ENCODE results near the gene DNASE1L2. TPM values are rescaled to one million over a fixed set of nuclear protein-coding genes. Genes with fewer than 3 reads are reported as not detected.
A peak's percentile ranks its signal among the peaks of the same experiment; 100 is the strongest.

Gene DNASE1L2
- total and polyA plus RNA-seq, 9 donors: 0.60 to 1.2 (median 0.85) TPM

DNA sequence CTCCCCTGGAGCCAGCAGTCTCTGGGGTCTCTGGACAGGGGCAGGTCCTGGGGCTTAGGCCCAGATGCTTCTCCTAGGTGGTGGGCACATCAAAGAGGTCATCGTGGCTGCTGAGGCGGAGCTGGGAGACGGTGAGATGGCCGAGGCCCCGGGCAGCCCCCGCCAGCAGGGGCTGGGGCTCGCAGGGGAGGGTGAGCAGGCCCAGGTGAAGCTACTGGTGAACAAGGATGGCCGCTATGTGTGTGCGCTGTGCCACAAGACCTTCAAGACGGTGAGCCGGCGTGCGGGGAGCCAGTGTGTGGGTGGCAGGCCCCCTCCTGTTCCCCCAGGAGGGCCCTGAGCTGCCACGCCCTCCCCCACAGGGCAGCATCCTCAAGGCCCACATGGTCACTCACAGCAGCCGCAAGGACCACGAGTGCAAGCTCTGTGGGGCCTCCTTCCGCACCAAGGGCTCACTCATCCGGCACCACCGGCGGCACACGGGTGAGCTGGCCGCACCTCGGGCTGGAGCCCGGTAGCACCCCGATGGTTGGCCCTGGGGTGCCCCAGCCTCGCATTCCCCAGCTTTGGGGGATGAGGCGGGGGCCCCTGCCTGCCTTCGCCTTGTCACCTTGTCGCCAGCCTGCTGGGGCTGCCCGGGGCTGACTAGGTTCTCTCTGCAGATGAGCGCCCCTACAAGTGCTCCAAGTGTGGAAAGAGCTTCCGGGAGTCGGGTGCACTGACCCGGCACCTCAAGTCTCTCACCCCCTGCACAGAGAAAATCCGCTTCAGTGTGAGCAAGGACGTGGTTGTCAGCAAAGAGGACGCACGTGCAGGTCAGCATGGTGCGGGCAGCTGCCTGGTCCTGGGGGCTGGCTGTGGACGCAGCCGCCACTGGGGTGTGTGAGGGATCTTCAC, 3.9 kb upstream of the DNASE1L2 start:
- peaks cover 15% of the 10 kb centered on the region for H3K4me1 ChIP-seq (ENCODE audit: control insufficient read depth, insufficient read depth, low read length)
- no peak overlapping the region for H3K27ac ChIP-seq (ENCODE audit: low read length)
- H3K9me3 ChIP-seq (replicated peaks; ENCODE audit: control insufficient read depth, low read depth, low read length): no peaks in the 10 kb centered on the region
- H3K36me3 ChIP-seq (ENCODE audit: control insufficient read depth, insufficient read depth, low read length): peaks cover 81% of the 10 kb centered on the region
- WGBS (ENCODE audit: insufficient coverage): 89% methylated on average over 31 of the region's 41 CpGs
- H3K4me3 ChIP-seq (ENCODE audit: low read length): no peak overlapping the region
- H3K27me3 ChIP-seq (ENCODE audit: control insufficient read depth, insufficient read depth, low read length): peaks cover 23% of the 10 kb centered on the region
- DNase-seq: no peak

DNA sequence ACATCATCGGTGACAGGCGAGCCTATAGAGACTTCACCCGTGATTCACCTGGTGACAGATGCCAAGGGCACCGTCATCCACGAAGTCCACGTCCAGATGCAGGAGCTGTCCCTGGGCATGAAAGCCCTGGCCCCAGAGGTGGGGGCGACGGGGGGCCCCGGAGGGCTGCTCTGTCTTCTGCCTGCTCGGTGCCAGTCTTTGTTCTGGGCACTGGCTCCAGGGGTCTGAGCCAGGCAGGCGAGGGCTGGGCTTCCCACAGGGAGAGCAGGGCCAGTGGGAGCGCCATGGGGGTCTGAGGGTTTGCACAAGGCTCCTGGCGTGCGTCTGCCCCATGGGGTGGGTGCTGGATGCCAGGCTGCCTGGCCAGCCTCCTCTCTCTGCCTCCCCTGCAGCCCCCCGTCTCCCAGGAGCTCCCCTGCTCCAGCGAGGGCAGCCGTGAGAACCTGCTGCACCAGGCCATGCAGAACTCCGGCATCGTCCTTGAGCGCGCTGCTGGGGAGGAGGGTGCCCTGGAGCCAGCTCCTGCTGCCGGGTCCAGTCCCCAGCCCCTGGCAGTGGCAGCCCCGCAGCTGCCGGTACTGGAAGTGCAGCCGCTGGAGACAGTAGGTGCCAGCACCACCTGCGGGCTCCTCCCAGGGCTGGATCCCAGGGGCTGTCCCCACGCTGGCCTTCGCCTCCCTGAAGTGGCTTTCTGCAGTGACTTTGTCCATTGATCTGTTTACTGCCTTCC, 3.0 kb upstream of the DNASE1L2 start:
- Histone ChIP-seq H3K4me3 (ENCODE audit: low read length) (no peak overlapping the region), H3K4me1 (ENCODE audit: control insufficient read depth, insufficient read depth, low read length) (peaks cover 22% of the 10 kb centered on the region), H3K36me3 (ENCODE audit: control insufficient read depth, insufficient read depth, low read length) (peaks cover 75% of the 10 kb centered on the region), H3K9me3 (replicated peaks; ENCODE audit: control insufficient read depth, low read depth, low read length) (no peaks in the 10 kb centered on the region), H3K27ac (ENCODE audit: low read length) (no peak overlapping the region), H3K27me3 (ENCODE audit: control insufficient read depth, insufficient read depth, low read length) (peaks cover 32% of the 10 kb centered on the region)
- no peak for DNase-seq
- 94% methylated on average over 26 of the region's 28 CpGs for WGBS (ENCODE audit: insufficient coverage)

DNA sequence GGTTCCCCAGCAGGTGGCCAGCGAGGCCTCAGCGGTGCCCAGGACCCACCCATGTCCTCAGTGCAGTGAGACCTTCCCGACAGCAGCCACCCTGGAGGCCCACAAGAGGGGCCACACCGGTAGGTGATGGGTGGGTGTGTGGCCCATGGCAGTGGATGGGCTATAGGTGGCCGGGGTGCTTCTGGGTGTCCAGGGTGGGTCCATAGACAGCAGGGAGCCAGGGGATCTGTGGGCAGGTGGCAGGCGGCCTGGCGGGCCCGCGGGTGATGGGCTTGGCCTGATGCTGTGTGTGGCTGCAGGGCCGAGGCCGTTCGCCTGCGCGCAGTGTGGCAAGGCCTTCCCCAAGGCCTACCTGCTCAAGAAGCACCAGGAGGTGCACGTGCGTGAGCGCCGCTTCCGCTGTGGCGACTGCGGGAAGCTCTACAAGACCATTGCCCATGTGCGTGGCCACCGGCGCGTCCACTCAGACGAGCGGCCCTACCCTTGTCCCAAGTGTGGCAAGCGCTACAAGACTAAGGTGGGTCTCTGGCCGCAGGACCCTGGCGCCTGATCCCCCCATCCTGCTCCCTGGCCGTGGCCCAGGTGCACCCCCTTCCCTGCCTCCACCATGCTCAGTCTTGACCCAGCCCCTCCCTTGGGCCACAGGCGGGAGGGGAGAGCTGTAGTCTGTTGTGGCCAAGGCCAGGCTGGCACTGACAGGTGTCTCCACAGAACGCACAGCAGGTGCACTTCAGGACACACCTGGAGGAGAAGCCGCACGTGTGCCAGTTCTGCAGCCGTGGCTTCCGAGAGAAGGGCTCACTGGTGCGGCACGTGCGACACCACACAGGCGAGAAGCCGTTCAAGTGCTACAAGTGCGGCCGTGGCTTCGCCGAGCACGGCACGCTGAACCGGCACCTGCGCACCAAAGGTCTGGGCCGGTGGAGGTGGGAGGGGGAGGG, 2.1 kb upstream of the DNASE1L2 start:
- Histone ChIP-seq H3K9me3 (replicated peaks; ENCODE audit: control insufficient read depth, low read depth, low read length) (no peaks in the 10 kb centered on the region), H3K36me3 (ENCODE audit: control insufficient read depth, insufficient read depth, low read length) (peaks cover 68% of the 10 kb centered on the region), H3K27me3 (ENCODE audit: control insufficient read depth, insufficient read depth, low read length) (peaks cover 37% of the 10 kb centered on the region), H3K4me3 (ENCODE audit: low read length) (no peak overlapping the region), H3K4me1 (ENCODE audit: control insufficient read depth, insufficient read depth, low read length) (peaks cover 22% of the 10 kb centered on the region), H3K27ac (ENCODE audit: low read length) (no peak overlapping the region)
- no peak for DNase-seq
- 94% methylated on average over 35 of the region's 51 CpGs for WGBS (ENCODE audit: insufficient coverage)

- no peak for DNase-seq
- Histone ChIP-seq H3K36me3 (ENCODE audit: control insufficient read depth, insufficient read depth, low read length) (peaks cover 67% of the 10 kb centered on the region), H3K9me3 (replicated peaks; ENCODE audit: control insufficient read depth, low read depth, low read length) (no peaks in the 10 kb centered on the region), H3K4me3 (ENCODE audit: low read length) (no peak overlapping the region), H3K27ac (ENCODE audit: low read length) (no peak overlapping the region), H3K4me1 (ENCODE audit: control insufficient read depth, insufficient read depth, low read length) (peaks cover 22% of the 10 kb centered on the region), H3K27me3 (ENCODE audit: control insufficient read depth, insufficient read depth, low read length) (peaks cover 37% of the 10 kb centered on the region)
- 91% methylated on average over 17 of the region's 18 CpGs for WGBS (ENCODE audit: insufficient coverage)
These were observed 1.5 kb upstream of the DNASE1L2 start for GRCh38 chr16:2234813-2235170.

GRCh38 chr16:2235234-2235651, 1.0 kb upstream of the DNASE1L2 start:
- 91% methylated on average over 28 of the region's 28 CpGs for WGBS (ENCODE audit: insufficient coverage)
- Histone ChIP-seq H3K4me1 (ENCODE audit: control insufficient read depth, insufficient read depth, low read length) (peaks cover 22% of the 10 kb centered on the region), H3K4me3 (ENCODE audit: low read length) (no peak overlapping the region), H3K9me3 (replicated peaks; ENCODE audit: control insufficient read depth, low read depth, low read length) (no peaks in the 10 kb centered on the region), H3K27ac (ENCODE audit: low read length) (no peak overlapping the region), H3K36me3 (ENCODE audit: control insufficient read depth, insufficient read depth, low read length) (peaks cover 64% of the 10 kb centered on the region), H3K27me3 (ENCODE audit: control insufficient read depth, insufficient read depth, low read length) (peaks cover 37% of the 10 kb centered on the region)
- DNase-seq: no peak

DNA sequence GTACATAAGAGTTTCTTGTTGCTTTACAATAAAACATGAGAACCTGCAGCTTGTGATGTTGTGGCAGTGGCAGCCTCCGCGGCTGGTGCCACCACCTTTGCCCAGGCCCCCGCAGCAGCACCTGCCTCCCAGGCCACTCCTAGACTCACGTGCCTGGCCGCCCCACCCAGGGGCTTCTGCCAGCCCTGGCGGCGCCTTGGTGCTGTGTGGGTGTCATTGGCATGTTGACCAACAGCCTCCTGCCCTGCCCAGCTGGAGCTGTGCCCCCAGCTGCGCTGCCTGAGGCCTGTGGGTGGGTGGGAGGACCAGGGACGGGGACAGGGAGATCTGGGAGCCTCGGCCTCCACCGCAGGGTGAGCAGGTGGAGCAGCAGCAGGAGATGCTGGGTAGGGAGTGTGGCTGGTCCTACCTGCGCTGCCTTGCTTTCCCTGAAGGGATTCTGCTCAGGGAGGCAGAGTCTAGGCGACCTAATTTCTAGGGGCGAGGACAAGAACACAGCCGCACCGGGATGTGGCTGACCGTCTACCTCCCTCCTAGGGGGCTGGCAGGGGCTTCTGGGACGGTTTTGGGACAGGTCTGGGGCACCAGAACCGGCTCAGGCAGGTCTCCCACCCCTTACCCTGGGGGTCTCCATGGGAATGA, 428 bp upstream of the DNASE1L2 start:
- Histone ChIP-seq H3K4me1 (ENCODE audit: control insufficient read depth, insufficient read depth, low read length) (peaks cover 22% of the 10 kb centered on the region), H3K9me3 (replicated peaks; ENCODE audit: control insufficient read depth, low read depth, low read length) (no peaks in the 10 kb centered on the region), H3K4me3 (ENCODE audit: low read length) (no peak overlapping the region), H3K27me3 (ENCODE audit: control insufficient read depth, insufficient read depth, low read length) (peaks cover 37% of the 10 kb centered on the region), H3K27ac (ENCODE audit: low read length) (no peak overlapping the region), H3K36me3 (ENCODE audit: control insufficient read depth, insufficient read depth, low read length) (peaks cover 63% of the 10 kb centered on the region)
- DNase-seq: no peak
- 82% methylated on average over 15 of the region's 19 CpGs for WGBS (ENCODE audit: insufficient coverage)

DNA sequence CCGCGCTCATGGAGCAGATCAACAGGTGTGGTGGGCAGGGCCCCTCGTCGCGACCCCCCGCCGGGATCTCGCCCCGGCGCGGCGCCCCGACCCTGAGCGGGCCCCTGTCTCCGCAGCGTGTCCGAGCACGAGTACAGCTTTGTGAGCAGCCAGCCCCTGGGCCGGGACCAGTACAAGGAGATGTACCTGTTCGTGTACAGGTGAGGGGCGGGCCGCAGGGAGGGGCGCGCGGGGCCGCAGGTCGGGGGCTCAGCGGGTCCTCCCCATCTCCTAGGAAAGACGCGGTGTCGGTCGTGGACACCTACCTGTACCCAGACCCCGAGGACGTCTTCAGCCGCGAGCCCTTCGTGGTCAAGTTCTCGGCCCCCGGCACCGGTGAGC, 848 bp downstream of the DNASE1L2 start:
- Histone ChIP-seq H3K27me3 (ENCODE audit: control insufficient read depth, insufficient read depth, low read length) (peaks cover 37% of the 10 kb centered on the region), H3K4me3 (ENCODE audit: low read length) (peak overlapping the region; percentile 10), H3K9me3 (replicated peaks; ENCODE audit: control insufficient read depth, low read depth, low read length) (no peaks in the 10 kb centered on the region), H3K36me3 (ENCODE audit: control insufficient read depth, insufficient read depth, low read length) (peaks cover 59% of the 10 kb centered on the region), H3K4me1 (ENCODE audit: control insufficient read depth, insufficient read depth, low read length) (peaks cover 22% of the 10 kb centered on the region), H3K27ac (ENCODE audit: low read length) (no peak overlapping the region)
- WGBS (ENCODE audit: insufficient coverage): 2% methylated on average over 37 of the region's 40 CpGs
- no peak for DNase-seq

GRCh38 chr16:2237493-2238149, 1.4 kb downstream of the DNASE1L2 start:
- H3K4me1 ChIP-seq (ENCODE audit: control insufficient read depth, insufficient read depth, low read length): peaks cover 22% of the 10 kb centered on the region
- H3K4me3 ChIP-seq (ENCODE audit: low read length): no peak overlapping the region
- no peak overlapping the region for H3K27ac ChIP-seq (ENCODE audit: low read length)
- H3K36me3 ChIP-seq (ENCODE audit: control insufficient read depth, insufficient read depth, low read length): peaks cover 59% of the 10 kb centered on the region
- H3K27me3 ChIP-seq (ENCODE audit: control insufficient read depth, insufficient read depth, low read length): peaks cover 37% of the 10 kb centered on the region
- no peak for DNase-seq
- 10% methylated on average over 65 of the region's 65 CpGs for WGBS (ENCODE audit: insufficient coverage)
- no peaks in the 10 kb centered on the region for H3K9me3 ChIP-seq (replicated peaks; ENCODE audit: control insufficient read depth, low read depth, low read length)

DNA sequence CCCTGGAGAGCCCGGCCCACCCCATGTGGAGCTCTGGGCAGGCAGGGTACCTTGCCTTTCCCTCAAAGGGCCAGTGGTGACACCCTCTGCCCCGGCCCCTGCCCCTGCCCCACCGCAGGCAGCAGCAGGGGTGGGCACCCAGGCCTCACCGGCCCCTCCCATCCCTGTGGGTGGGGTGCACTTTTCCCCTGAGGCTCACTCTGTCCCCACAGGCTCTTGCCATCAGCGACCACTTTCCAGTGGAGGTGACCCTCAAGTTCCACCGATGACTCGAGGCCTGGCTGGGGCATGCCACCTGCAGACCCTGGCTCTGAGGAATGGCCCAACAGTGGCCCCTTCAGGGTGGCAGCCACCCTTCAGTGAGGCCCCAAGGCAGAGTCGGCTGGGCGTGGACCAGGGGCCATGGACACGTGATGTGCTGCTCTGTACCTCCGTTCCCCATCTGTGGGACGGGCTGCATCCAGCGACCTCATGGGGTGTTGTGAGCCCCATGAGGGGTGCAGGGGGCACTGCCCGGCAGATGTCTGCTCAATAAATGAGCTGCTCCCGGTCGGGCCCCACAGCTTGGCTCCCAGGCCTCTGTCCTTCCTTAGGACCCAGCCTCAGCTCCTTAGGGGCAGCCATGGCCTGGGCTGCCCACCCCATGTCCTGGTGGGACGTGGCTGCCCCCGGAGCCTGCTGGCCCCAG, 2.0 kb downstream of the DNASE1L2 start:
- Histone ChIP-seq H3K27me3 (ENCODE audit: control insufficient read depth, insufficient read depth, low read length) (peaks cover 37% of the 10 kb centered on the region), H3K36me3 (ENCODE audit: control insufficient read depth, insufficient read depth, low read length) (peaks cover 59% of the 10 kb centered on the region), H3K9me3 (replicated peaks; ENCODE audit: control insufficient read depth, low read depth, low read length) (no peaks in the 10 kb centered on the region), H3K27ac (ENCODE audit: low read length) (no peak overlapping the region), H3K4me3 (ENCODE audit: low read length) (no peak overlapping the region), H3K4me1 (ENCODE audit: control insufficient read depth, insufficient read depth, low read length) (peaks cover 22% of the 10 kb centered on the region)
- DNase-seq: no peak
- WGBS (ENCODE audit: insufficient coverage): 51% methylated on average over 18 of the region's 18 CpGs

All from muscle of leg (tissue), 11 donors.